ENCODE measurements around the gene RABGEF1. TPM values are rescaled to one million over a fixed set of nuclear protein-coding genes. Genes with fewer than 3 reads are reported as not detected.
"Not testable (repeated sequence)": the region's sequence is repeated elsewhere in the genome, so short reads cannot be mapped to it uniquely, and the experiment has no call there.

RABGEF1 gene
- total RNA-seq, 1 experiment from 2014 or later: 49.5 TPM

DNA sequence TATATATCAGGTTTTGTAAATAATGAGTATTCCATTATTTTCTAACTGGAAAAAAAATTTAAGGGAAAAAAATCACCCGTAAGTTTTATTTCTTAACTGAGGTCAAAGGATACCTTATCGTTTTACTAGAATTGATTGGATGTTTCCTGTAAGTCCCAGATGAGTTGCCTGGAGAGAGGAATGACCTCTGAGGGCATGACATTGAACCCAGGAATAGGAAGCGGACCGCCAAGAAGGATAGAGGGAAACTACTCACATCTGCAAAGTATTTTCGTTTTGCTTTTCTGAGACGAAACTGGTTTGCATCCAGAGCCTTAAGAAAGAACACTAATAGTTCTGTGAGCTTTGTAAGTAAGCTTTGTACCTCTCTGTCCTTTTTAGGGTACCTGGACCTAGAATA, 17.4 kb downstream of the RABGEF1 start:
- DNase-seq (ENCODE audit: unreplicated experiment): no peak
- Mint-ChIP-seq H3K4me3 (ENCODE audit: unreplicated experiment) (no peak overlapping the region), H3K27me3 (ENCODE audit: insufficient read depth, unreplicated experiment) (no peaks in the 10 kb centered on the region), H3K4me1 (ENCODE audit: insufficient read depth, unreplicated experiment) (peaks cover 4% of the 10 kb centered on the region), H3K27ac (ENCODE audit: low read depth, unreplicated experiment) (no peak overlapping the region), H3K9me3 (ENCODE audit: unreplicated experiment) (no peaks in the 10 kb centered on the region), H3K36me3 (ENCODE audit: insufficient read depth, unreplicated experiment) (peaks cover 21% of the 10 kb centered on the region)
- BruUV-seq (replicated peaks): no TSS peak
- CTCF ChIA-PET: interaction anchor here (0.6 kb wide), 1 partner anchor 54 kb away, joined by 3 read pairs; no protein-coding TSS in a partner anchor
- TF ChIP-seq, protein P1, sequence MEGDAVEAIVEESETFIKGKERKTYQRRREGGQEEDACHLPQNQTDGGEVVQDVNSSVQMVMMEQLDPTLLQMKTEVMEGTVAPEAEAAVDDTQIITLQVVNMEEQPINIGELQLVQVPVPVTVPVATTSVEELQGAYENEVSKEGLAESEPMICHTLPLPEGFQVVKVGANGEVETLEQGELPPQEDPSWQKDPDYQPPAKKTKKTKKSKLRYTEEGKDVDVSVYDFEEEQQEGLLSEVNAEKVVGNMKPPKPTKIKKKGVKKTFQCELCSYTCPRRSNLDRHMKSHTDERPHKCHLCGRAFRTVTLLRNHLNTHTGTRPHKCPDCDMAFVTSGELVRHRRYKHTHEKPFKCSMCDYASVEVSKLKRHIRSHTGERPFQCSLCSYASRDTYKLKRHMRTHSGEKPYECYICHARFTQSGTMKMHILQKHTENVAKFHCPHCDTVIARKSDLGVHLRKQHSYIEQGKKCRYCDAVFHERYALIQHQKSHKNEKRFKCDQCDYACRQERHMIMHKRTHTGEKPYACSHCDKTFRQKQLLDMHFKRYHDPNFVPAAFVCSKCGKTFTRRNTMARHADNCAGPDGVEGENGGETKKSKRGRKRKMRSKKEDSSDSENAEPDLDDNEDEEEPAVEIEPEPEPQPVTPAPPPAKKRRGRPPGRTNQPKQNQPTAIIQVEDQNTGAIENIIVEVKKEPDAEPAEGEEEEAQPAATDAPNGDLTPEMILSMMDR (IDR thresholded peaks at IDR 0.05; ENCODE audit: unreplicated experiment): no peak
- intact Hi-C loops (cut with micrococcal nuclease): no loop called here
- POLR2A ChIA-PET: interaction anchor here (1.8 kb wide), 1 partner anchor 17 kb away, joined by 3 read pairs; the partner anchor contains the start of gene RABGEF1

DNA sequence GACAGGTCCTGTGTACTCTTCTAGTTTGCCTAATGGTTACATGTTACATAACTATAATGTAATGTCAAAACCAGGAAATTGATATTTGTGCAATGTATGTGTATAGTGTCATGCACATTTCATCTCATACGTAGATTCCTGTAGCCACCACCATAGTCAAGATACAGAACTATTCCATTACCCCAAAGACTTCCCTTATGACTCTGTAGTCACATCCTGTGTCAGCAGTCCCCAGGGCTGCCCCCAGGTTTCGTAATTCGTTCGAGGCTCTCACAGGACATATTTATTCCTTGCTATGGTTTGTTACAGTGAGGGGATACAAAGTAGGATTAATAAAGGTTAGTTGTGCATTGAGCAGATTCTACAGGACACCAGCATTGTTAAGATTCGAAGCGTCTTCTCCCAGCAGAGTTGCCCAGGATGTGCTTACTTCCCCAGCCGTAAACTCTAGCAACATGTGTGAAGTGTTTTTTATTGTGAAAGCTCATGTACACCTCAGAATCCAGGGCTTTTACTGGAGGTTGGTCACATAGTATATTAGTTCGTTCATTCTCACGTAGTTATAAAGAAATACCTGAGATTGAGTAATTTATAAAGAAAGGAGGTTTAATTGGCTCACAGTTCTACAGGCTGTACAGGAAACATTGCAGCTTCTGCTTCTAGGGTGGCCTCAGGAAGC, 18.6 kb downstream of the RABGEF1 start:
- no peak for DNase-seq (ENCODE audit: unreplicated experiment)
- H3K4me1 Mint-ChIP-seq (ENCODE audit: insufficient read depth, unreplicated experiment): peaks cover 4% of the 10 kb centered on the region

DNA sequence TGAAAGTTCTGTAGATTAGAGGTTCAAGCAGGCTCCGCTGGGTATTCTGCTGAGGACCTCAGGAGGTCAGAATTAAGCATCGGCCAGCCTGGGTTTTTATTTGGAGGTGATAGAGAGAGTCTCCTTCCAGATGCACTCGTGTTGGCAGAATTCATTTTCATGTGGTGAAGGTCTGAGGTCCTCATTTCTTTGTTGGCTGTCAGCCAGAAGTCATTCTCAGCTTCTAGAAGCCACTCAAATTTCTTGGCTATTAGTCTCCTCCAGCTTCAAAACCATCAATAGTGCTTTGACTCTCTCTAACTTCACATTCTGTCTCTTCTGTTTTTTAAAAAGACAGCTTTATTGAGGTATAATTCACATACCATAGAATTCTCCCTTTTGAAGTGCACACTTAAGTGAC, 22.6 kb downstream of the RABGEF1 start:
- H3K4me1 Mint-ChIP-seq (ENCODE audit: insufficient read depth, unreplicated experiment); BruUV-seq (replicated peaks); H3K27ac Mint-ChIP-seq (ENCODE audit: low read depth, unreplicated experiment); H3K4me3 Mint-ChIP-seq (ENCODE audit: unreplicated experiment); DNase-seq (ENCODE audit: unreplicated experiment); H3K9me3 Mint-ChIP-seq (ENCODE audit: unreplicated experiment); intact Hi-C loops (cut with micrococcal nuclease); H3K27me3 Mint-ChIP-seq (ENCODE audit: insufficient read depth, unreplicated experiment); CTCF ChIA-PET: not testable (repeated sequence)
- peaks cover 18% of the 10 kb centered on the region for H3K36me3 Mint-ChIP-seq (ENCODE audit: insufficient read depth, unreplicated experiment)
- POLR2A ChIA-PET: interaction anchor here (0.6 kb wide), 1 partner anchor 104 kb away, joined by 3 read pairs; no protein-coding TSS in a partner anchor

More for the DNA sequence above, 18.6 kb downstream of the RABGEF1 start:
- ChIA-PET CTCF (interaction anchor here (0.7 to 1.2 kb wide), 2 partner anchors 13 to 28 kb away, joined by 3 read pairs; no protein-coding TSS in a partner anchor), POLR2A (no interaction called here)
- Mint-ChIP-seq H3K4me3 (ENCODE audit: unreplicated experiment) (no peak overlapping the region), H3K27ac (ENCODE audit: low read depth, unreplicated experiment) (no peak overlapping the region), H3K9me3 (ENCODE audit: unreplicated experiment) (no peaks in the 10 kb centered on the region), H3K36me3 (ENCODE audit: insufficient read depth, unreplicated experiment) (peaks cover 21% of the 10 kb centered on the region), H3K27me3 (ENCODE audit: insufficient read depth, unreplicated experiment) (no peaks in the 10 kb centered on the region)
- intact Hi-C loops (cut with micrococcal nuclease): no loop called here
- no TSS peak for BruUV-seq (replicated peaks)
- TF ChIP-seq, protein P1 (IDR thresholded peaks at IDR 0.05; ENCODE audit: unreplicated experiment): no peak

DNA sequence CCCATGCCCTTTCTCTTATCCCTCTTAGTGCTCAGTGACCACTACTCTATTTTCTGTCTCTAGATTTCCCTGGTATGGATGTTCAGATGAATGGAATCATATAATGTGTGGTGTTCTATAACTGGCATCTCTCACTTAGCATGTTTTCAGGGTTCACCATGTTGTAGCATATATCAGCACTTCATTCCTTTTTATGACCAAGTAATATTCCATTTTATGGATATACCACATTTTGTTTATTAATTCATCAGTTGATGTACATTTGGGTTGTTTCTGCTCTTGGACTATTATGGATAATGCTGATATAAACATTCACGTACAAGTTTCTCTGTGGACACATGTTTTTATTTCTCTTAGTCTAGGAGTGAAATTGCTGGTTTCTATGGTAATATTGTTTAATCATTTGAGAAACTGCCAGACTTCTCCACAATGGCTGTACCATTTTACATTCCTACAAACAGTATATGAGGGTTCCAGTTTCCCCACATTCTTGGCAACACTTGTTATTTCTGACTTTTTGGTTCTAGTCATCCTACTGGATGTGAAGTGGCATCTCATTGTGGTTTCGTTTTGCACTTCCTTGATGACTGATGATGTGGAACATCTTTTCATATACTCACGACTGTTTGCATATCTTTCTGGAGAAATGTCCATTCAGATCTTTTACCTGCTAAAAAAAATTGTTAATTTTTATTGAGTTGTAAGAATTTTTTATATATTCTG, 23.3 kb downstream of the RABGEF1 start:
- H3K27ac Mint-ChIP-seq (ENCODE audit: low read depth, unreplicated experiment); POLR2A ChIA-PET: not testable (repeated sequence)

DNA sequence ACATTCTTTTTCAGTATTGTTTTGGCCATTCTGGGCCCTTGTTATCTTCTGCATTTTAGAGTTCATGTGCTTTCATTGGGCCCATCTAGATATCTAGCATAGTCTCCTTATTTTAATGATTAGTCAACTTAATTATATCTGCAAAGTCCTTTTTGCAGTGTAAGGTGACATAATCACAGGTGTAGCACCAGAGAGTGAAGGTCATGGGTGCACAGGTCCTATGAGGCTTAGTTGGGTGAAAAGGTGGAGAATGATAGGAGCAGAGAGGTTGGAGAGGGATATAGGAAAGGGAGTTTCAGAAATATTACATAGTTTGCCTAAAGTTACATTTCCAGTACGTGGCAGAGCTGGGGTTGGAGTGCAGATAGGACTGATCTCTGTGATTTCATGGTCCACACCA, 24.4 kb downstream of the RABGEF1 start:
- intact Hi-C loops (cut with micrococcal nuclease); H3K9me3 Mint-ChIP-seq (ENCODE audit: unreplicated experiment); H3K4me3 Mint-ChIP-seq (ENCODE audit: unreplicated experiment); H3K27me3 Mint-ChIP-seq (ENCODE audit: insufficient read depth, unreplicated experiment); H3K27ac Mint-ChIP-seq (ENCODE audit: low read depth, unreplicated experiment); BruUV-seq (replicated peaks); CTCF ChIA-PET; DNase-seq (ENCODE audit: unreplicated experiment): not testable (repeated sequence)
- POLR2A ChIA-PET: interaction anchor here (1.1 kb wide), 1 partner anchor 10 kb away, joined by 3 read pairs; no protein-coding TSS in a partner anchor
- Mint-ChIP-seq H3K36me3 (ENCODE audit: insufficient read depth, unreplicated experiment) (peaks cover 12% of the 10 kb centered on the region), H3K4me1 (ENCODE audit: insufficient read depth, unreplicated experiment) (peaks cover 14% of the 10 kb centered on the region)

More for the DNA sequence above, 23.3 kb downstream of the RABGEF1 start:
- intact Hi-C loops (cut with micrococcal nuclease); CTCF ChIA-PET; H3K4me1 Mint-ChIP-seq (ENCODE audit: insufficient read depth, unreplicated experiment); H3K27me3 Mint-ChIP-seq (ENCODE audit: insufficient read depth, unreplicated experiment); H3K9me3 Mint-ChIP-seq (ENCODE audit: unreplicated experiment); BruUV-seq (replicated peaks); DNase-seq (ENCODE audit: unreplicated experiment); H3K4me3 Mint-ChIP-seq (ENCODE audit: unreplicated experiment): not testable (repeated sequence)
- H3K36me3 Mint-ChIP-seq (ENCODE audit: insufficient read depth, unreplicated experiment): peaks cover 16% of the 10 kb centered on the region

DNA sequence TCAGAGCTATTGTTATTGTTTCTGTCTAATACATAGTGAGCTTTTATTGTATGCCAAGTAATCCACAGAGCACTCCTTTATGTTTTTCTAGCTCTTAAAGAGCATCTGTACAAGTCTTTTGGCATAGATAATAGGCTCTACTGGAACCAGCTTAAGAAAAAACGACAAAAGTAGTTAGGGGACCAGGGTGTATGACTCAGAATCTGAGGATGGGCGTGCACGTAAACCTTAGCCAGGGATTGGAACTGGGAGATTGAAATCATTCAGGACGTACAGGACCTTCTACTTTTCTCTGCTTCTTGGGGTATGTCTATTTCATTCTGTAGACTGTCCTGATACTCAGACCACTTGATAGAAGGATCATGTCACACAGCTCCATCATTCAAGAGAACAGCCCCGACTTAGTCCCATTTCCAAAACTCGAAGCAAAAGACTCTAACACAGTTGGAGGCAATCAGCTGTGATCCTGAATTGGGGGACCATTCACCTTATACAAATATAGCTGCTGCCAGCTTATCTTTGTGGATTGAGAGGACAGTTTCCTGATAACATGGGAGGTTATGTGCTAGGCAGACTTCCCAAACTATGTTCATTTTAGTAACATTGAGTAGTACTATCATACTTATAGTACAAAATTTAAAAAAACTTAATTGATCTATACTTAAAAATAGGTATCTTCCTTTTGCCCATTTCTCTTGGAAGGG, 24.9 kb downstream of the RABGEF1 start:
- intact Hi-C loops (cut with micrococcal nuclease); H3K27me3 Mint-ChIP-seq (ENCODE audit: insufficient read depth, unreplicated experiment); CTCF ChIA-PET; H3K4me3 Mint-ChIP-seq (ENCODE audit: unreplicated experiment); BruUV-seq (replicated peaks); DNase-seq (ENCODE audit: unreplicated experiment); H3K9me3 Mint-ChIP-seq (ENCODE audit: unreplicated experiment); H3K27ac Mint-ChIP-seq (ENCODE audit: low read depth, unreplicated experiment): not testable (repeated sequence)
- Mint-ChIP-seq H3K4me1 (ENCODE audit: insufficient read depth, unreplicated experiment) (peaks cover 14% of the 10 kb centered on the region), H3K36me3 (ENCODE audit: insufficient read depth, unreplicated experiment) (peaks cover 12% of the 10 kb centered on the region)
- POLR2A ChIA-PET: interaction anchor here (1.1 kb wide), 1 partner anchor 11 kb away, joined by 3 read pairs; no protein-coding TSS in a partner anchor
